HS-5 (cell line): Measurements from ENCODE around the gene DHRSX.
"Not testable (repeated sequence)": the region's sequence is repeated elsewhere in the genome, so short reads cannot be mapped to it uniquely, and the experiment has no call there.

Source experiments
- DNase-seq: peaks from one replicate; pipeline ENCODE4 v3.0.0-alpha.2; 2012; ENCODE audit warnings: low read depth

DHRSX gene, protein sequence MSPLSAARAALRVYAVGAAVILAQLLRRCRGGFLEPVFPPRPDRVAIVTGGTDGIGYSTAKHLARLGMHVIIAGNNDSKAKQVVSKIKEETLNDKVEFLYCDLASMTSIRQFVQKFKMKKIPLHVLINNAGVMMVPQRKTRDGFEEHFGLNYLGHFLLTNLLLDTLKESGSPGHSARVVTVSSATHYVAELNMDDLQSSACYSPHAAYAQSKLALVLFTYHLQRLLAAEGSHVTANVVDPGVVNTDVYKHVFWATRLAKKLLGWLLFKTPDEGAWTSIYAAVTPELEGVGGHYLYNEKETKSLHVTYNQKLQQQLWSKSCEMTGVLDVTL

DNA sequence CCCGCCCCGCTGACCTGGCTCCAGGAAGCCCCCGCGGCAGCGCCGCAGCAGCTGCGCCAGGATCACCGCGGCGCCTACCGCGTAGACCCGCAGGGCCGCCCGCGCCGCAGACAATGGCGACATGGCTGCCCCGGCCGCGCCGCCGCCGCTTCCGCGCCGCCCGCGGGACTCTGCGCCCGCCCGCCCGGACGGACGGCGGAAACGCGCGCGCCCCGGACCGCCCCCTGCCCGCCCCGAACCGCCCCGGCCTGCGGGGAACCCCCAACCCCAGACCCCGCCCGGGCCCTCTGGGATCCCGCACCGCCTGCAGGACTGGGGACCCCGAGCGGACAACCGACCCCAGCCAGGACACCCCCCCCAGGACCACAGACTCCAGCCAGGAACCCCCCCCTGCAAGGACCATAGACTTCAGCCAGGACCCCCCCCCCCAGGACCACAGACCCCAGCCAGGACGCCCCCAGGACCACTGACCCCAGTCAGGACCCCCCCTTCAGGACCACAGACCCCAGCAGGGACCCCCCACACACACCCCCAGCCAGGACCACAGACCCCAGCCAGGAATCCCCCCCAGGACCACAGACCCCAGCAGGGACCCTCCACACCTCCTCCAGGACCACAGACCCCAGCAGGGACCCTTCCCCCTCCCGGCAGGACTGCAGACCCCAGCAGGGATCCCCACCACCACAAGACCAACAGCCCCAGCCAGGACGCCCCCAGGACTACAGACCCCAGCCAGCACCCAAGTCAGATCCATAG is at the start of gene DHRSX, which contains the start of gene ZBED1:
Gene DHRSX (minus strand): TSS at position 174 of the 756 bp plus-strand sequence. CDS start 51 bp downstream, at position 123.
Gene ZBED1 (minus strand): TSS at position 174 of the 756 bp plus-strand sequence. CDS start 10,257 bp downstream, outside the sequence.
- no peak for DNase-seq

DNA sequence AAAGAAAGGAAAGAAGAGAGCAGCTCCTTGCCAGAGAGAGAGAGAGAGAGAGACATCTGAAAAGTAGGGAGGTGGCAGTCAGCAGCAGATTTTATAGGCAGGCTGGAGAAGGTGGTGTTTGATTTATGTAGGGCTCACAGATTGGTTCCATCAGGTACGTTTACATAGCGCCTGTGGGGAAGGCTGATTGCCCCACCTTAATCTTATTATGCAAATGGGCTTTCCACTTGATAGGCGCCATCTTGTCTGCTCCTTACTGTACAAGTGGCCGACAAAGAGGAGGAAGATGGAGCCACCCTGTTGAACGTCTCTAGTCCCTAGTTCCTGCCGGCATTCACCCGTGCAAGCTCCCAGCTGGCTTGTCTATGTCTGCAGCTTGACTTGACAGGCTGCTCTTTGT is 49.1 kb upstream of the DHRSX start:
- DNase-seq = no peak

DNA sequence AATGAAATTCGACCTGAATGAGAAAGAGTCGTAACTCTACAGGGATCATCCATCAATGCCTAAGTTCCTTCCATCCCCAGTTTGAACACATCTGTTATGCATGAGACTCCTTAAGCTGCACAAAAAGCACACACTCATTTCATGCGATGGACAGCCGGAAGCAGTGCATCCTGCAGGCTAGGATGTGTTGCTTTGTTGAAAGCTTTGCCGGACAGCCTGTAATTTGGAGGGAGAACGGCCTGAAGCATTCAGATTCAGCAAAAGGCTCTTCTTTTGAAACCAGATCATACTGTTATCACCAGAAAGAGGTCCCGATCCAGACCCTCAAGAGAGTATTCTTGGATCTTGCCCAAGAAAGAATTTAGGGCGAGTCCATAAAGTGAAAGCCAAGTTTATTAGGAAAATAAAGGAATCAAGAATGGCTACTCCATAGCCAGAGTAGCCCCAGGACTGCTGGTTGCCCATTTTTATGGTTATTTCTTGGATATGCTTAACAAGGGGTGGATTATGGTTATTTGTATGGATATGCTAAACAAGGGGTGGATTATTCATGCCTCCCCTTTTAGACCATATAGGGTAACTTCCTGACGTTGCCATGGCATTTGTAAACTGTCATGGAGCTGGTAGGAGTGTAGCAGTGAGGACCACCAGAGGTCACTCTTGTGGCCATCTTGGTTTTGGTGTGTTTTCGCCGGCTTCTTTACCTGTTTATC is 48.1 kb upstream of the DHRSX start:
- DNase-seq = no peak

DNA sequence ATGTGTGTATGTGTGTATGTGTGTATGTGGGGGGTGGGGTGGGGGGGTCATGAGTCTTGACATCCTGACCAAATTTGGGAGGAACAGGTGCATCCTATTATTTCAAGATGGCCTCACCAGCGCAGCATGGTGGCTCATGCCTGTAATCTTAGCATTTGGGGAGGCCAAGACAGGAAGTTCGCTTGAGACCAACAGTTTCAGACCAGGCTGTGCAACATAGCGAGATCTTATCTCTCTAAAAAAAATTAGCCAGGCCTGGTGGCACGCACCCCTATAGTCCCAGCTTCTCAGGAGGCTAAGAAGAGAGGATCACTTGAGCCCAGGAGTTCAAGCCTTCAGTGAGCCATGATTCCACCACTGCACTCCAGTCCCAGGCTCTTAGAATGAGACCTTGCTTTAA is 47.0 kb upstream of the DHRSX start:
- DNase-seq = no peak

DNA sequence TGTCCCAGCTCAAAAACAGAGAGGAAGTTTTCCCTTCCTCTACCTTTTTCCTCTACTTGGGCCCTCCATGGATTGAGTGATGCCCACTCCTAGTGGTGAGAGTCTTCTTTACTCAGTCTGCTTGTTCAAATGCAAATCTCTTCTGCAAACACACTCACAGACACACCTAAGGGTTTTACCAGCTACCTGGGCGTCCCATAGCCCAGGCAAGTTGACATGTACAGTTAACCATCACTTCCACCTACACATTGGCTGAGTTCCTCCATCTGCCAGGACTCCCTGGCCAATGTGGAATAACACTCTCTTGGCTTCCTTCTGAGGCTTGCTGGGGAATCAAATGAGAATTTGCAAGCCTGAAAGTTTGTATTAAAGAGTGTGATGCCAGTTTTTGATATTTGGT is 45.7 kb upstream of the DHRSX start:
- no peak for DNase-seq

DNA sequence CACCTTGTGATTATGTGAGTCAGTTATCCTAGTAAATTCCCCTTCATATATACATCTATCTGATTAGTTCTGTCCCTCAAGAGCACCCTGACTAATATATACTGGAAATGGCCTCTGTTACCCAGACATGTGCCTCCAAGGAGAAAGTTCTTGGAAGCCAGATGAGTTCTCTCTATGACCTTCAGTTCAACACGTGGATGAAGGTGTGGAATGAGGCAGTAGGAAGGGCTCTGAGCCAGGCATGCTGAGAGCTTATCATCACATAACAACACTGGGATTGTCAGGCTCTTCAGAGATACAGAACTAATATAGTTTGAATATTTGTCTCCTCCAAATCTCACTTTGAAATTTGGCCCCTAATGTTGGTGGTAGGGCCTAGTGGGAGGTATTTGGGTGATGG is 44.4 kb upstream of the DHRSX start:
- DNase-seq = no peak

DNA sequence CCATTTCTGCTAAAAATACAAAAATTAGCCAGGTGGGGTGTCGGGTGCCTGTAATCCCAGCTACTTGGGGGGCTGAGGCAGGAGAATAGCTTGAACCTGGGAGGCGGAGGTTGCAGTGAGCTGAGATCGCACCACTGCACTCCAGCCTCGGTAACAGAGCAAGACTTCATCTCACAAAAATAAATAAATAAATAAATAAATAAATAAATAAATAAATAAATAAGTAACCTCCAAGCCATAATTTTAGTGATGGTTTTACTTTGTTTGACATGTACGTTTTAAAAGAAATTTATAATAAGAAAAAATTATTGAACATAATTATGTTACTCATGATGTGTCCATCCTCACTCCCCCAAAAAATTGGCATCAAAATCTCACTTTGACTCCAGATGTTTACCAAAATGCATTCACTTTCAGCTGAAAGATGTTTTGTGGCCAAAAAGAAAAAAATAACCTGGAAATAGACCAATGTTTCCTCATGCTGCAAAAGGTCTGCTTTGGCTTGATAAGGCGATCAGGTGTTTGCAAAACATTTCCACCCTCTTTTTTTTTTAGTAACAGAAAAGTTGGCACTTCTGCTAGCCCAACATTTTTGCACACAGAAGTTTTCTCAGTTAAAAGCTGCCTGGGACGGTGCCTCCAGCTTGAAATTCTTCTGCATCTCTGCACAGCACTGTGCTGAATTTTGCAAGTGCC is 42.2 kb upstream of the DHRSX start:
- no peak for DNase-seq

DNA sequence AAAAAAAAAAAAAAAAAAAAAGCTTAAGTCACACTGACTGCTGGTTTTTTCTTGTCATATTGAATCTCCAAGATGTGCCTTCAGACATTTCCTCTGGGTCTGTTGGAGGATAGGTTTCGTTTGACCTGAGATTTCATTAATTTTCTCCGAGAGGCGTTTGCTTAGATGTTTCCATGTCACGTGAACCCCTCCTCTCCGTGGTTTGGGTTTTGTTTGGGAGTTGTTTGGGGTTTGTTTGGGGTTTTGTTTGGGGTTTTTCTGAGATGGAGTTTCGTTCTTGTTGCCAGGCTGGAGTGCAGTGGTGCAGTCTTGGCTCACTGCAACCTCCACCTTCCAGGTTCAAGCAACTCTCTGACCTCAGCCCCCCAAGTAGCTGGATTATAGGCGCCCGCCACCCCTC is 40.8 kb upstream of the DHRSX start:
- DNase-seq = no peak

DNA sequence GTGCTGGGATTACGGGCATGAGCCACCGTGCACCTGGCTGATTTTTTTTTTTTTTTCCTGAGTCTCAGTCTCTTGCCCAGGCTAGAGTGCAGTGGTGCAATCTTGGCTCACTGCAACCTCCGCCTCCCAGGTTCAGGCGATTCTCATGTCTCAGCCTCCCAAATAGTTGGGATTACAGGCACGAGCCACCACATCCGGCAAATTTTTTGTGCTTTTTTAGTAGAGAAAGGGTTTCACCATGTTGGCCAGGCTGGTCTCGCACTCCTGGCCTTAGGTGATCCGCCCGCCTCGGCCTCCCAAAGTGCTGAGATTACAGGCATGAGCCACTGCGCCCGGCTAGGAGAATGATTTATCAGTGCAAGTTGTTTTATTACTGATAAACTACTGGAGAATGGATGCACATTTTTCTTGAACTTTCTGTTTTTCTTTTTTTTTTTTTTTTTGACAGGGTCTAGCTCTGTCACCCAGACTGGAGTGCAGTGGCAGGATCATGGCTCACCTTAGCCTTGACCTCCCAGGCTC is 39.7 kb upstream of the DHRSX start:
- DNase-seq = no peak

DNA sequence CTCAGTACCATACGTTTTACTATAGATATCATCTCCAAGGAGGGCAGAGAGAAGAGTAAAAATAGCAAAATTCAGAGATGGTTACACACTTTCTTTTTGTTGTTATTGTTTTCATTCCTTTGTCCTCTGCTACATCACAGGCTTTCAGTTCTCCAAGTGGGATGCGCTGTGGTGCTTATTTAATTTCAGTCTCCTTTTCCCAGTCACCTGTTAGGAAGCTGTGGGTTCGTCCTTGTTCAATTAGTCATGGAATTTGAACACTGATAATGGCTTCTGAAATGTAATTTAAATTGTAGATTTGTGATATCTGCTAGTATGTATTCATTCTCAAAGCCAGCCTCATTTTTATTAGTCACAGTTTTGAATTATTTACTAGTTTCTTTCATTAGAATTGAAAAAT is 38.8 kb upstream of the DHRSX start:
- no peak for DNase-seq

DNA sequence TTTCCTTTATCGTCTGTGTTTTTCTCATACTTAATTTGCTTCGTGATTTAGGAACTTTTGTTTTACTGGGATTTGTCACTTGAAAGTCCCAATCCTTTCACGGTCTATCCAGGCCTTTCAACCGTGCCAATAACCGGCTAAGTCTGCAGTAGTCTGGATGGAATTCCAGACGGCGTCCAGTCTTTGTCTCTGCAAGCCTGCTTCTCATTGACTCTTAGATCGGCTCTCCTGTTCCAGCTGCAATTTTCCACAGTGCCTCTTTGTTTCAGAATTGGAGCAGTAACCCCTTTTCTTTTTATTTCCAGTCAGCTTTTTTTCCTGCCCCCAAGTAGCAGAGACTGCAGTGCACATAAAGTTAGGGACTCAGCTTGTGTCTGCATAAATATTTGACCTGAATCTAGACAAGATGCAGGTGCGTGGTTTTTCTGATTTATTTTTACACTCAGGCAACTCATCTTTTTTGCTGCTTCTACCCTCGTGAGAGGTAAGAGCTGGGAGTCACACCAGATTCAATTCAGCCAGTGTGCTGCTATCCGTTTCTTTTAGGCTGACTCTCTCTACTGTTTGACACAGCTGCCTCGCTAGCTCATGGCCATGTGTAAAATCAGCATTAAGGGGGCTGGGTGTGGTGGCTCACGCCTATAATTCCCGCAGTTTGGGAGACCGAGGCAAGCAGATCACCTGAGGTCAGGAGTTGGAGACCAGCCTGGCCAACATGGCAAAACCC is 37.4 kb upstream of the DHRSX start:
- DNase-seq = no peak

DNA sequence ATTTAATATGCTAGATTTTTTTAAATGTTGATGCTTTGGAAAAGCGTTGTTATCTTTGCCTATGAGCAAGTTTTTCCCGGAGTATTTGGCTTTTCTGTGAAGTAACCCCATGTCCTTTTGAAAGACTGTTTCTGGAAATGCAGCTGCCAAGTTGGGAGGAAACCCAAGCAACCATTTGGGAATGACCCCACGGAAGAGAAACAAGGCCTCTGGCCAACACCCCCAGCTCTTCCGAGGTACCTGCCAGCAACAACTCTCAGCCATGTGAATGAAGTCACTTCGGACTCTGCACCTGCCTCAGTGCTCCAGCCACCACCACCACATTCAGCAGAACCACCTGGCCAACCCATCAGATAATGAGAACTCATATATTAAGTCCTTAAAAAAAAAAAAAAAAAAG is 36.2 kb upstream of the DHRSX start:
- no peak for DNase-seq

DNA sequence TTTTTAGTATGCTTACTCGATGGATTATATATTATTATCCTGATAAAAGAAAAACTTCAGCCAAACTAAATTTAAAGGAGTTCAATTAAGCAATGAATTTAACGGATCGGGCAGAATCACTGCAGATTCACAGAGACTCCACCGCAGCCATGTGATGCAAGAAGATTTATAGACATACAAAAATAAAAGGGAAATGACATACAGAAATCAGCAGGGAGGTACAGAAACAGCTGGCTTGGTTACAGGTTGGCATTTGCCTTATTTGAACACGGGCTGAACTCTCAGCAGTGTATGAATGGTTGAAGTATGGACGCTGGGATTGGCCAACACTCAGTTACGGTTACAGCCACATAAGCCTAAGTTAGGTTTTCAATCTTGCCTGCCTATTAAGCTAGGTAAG is 35.4 kb upstream of the DHRSX start:
- no peak for DNase-seq

DNA sequence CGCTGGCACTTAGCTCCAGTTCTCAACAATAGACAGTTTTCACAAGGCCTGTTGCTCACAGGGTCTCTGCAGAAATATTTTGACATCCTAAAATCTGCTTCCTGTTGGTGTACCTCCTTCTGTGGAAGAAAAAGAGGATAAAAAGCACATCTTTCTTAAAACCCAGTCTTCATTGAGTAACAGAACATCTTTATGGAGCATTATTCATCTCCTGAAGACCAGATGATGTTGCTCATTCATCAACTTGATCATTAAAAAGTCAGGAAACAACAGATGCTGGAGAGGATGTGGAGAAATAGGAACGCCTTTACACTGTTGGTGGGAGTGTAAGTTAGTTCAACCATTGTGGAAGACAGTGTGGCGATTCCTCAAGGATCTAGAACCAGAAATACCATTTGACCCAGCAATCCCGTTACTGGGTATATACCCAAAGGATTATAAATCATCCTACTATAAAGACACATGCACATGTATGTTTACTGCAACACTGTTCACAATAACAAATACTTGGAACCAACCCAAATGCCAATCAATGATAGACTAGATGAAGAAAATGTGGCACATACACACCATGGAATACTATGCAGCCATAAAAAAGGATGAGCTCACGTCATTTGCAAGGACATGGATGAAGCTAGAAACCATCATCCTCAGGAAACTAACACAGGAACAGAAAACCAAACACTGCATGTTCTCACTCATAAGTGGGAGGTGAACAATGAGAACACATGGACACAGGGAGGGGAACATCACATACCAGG is 33.7 kb upstream of the DHRSX start:
- not testable (repeated sequence) for DNase-seq

DNA sequence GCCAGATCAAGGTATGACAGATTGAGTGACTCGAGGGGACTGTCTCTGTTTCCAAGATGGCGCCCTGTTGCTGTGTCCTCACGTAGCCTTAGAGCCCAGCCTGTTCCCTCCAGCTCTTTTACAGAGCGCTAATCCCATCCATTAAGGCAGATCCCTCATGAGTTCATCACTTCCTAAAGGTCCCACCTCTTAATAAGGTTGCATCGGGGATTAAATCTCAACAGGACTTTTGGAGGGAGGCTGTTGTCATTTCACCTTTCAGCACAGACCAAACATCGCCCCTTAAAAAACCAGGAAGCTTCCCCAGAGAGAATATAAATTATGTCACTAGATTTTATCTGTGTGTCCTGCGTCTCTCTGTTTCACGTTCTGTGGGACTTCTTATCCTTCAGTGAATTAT is 32.6 kb upstream of the DHRSX start:
- no peak for DNase-seq

DNA sequence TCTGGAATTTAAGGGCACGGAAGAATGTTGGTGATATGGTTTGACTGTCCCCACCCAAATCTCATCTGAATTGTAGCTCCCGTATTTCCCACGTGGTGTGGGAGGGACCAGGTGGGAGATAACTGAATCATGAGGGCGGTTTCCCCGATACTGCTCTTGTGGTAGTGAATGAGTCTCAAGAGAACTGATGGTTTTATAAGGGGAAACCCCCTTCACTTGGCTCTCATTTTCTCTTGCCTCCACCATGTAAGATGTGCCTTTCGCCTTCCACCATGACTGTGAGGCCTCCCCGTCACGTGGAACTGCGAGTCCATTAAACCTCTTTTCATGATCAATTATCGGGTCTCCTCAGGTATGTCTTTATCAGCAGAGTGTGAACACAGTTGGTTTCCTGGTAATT is 25.6 kb upstream of the DHRSX start:
- DNase-seq = no peak

DNA sequence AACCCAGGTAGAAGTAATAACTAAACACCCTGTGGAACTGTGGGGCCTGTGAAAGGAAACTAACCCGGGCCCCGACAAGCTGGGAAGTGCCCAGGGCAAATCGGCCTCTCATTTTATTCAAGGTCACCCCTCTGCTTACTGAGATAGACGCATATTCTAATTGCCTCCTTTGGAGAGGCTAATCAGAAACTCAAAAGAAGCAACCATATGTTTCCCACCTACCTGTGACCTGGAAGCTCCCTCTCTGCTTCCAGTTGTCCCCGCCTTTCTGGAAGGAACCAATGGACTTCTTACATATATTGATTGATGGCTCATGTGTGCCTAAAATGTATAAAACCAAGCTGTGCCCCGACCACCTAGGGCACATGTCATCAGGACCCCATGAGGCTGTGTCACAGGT is 23.1 kb upstream of the DHRSX start:
- DNase-seq = no peak

DNA sequence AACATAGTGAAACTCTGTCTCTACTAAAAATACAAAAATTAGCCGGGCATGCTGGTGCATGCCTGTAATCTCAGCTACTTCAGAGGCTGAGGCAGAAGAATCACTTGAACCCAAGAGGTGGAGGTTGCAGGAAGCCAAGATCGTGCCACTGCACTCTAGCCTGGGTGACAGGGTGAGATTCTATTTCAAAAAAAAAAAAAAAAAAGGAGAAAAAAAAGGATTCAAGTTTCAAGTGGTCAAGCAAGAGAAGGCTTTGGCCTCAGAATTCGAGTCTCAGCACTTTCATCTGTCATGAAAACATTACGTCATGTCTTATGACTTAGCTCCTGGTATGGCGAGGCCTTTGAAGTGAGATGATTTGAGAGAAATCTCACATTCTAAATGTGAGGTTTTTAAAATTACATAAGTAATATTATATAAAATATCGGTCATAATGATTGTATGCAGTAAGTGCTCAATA is 21.2 kb upstream of the DHRSX start:
- DNase-seq = no peak

DNA sequence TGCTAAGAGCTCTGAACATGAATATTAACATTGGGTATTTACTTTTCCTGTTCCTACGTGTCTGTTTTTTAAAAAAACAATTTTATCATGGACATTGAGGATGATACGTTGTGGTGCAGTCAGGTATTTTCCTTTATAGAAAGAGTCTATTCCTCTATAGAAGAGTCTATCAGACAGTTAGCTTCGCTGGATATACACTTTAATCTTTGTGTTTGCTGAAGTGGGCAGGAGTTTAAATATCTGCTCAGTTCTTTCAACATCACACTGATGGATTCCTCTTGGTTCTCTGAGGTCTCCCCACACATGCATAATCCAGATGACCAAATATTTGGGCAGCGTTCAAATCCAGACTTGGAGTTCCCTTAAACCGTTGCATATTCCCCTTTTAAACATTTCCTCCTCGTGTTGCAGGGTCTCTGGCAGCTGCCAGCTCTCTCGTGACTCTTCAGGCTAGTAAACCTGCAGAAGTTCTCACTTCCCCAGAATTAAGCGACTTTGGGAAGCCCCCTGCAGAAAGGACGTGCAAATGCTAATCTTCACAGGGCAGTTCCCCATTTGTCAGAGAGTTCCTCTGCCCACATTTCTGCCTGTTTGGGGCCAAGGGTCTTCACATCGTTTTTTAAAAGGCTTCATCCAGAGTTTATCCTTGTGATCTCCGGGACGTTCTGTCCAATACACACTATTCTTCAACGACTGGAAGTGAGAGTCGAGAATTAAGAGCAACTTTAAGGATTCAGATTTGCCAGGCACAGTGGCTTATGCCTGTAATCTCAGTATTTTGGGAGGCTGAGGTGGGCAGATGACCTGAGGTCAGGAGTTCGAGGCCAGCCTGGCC is 20.5 kb upstream of the DHRSX start:
- DNase-seq = no peak

DNA sequence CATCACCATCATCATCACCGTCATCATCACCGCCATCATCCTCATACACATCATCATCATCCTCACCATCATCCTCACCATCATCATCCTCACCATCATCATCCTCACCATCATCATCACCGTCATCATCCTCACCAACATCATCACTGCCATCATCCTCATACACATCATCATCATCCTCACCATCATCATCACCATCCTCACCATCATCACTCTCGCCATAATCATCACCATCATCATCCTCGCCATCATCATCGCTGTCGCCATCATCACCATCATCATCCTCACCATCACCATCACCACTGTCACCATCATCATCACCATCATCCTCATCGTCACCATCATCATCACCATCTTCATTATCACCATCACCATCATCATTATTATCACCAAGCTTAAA is 19.8 kb upstream of the DHRSX start:
- no peak for DNase-seq
